NCI-H2171 (cell line): ENCODE measurements around the gene TEAD1.
A peak's percentile ranks its signal among the peaks of the same experiment; 100 is the strongest.

Experiments used
- DNase-seq: peaks from one replicate; lab custom pipeline; 2025; lab: John Stamatoyannopoulos, UW

Gene TEAD1

DNA sequence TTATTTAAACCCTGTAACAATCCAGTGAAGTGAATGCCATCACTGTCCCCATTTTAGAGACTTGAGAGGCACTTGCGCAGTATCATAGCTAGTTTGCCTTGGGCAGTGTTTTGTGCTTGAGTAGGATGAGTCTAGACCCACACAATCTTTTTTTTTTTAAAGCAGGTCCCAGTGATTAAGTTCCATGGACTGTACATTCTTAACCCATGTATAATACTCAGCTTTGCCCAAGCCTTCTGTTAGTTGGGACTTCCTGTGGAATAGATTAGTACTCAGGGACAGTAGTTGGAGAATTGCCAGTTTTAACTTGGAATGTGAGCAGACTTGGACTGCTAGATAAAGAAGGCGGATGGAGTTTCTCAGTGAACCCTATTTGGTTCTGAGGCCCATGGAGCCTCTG is 226.3 kb downstream of the TEAD1 start:
- no peak for DNase-seq

DNA sequence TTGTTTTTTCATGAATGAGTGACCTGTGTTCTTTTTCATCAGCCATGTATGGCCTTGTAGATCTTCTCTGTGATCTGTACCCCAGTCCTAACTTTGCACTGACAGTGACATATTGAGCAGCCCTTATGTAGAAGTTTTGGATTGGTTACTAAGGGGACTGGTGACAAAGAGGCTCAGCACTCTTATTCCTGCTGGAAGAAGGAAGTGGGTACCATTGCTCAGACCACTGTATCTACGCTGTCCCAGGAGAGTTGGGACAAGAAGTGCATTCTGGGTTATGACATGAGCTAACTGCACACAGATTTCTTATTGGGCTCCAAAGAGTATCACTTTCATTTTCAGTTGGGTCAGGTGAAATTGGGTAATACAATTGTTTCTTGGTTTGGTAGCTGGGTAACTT is 227.1 kb downstream of the TEAD1 start:
- no peak for DNase-seq

DNA sequence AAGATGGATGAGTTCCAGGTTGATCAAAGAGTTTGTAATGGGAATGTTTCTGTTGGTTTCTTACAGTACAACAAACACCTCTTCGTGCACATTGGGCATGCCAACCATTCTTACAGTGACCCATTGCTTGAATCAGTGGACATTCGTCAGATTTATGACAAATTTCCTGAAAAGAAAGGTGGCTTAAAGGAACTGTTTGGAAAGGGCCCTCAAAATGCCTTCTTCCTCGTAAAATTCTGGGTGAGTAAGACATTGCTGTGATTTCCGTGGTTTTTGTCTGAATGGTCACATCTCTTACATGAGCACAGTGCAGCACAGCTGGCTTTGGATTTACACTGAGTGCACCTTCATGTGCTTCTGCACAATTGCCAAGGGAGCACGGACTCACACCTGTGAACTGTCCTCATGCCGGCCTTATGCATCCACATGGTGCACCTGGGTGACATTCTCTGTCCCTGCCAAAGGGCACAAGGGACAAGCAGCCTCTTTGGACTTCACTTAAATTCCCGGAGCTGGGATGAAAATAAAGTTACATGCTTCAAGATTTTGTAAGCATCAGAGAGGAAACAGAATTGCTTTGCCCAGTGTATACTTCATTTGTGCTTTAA is 227.8 kb downstream of the TEAD1 start:
- no peak for DNase-seq

DNA sequence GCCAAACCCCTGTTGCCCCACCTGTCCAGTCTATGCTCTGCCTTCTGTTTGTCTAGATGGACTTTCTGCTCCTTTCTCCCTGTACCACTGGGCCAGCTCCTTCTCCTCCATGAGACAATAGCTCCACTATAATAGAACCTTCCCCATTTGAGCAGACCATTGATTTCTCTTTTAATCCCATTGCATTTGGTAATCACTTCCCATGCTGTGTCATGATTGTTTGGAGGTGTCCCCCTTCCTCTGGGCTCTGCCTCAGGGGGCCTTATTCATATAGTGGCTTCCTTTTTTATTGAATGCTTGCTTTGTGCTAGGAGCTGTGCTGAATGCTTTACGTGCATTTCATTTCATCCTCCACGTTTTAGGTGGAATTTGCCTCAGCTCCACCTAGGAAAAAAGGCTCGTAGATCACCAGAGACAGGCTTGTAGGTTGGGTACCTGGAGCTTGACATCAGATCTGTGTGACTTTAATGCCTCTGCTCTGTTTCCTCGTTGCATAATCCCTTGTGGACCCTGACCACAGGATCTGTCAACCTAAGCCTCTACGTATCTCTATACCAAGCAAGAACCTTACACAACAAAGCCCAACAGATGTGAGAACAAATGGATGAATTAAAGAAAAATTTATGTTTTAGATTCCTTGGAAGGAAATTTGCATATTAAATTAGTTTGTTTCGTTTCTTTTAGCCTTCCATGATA is 228.7 kb downstream of the TEAD1 start:
- no peak for DNase-seq

DNA sequence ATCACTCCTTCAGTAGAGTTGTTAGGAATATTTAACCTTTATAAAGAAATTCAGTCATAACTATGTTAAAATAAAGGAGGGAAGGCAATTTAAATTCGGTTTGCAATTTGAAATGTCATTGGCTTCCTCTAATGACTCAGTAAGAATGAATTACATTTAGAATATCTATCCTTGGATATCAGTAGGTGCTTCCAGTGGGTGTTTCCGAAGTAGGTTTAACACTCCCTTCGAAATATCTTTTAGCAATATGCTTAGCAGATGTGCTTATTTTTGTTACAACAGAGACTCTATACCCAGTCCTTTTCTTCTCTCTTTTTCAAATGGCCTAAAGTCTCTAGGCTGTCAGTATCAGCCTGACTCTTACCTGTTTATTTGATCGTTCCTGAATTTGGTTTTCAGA is 231.2 kb downstream of the TEAD1 start:
- DNase-seq = no peak

DNA sequence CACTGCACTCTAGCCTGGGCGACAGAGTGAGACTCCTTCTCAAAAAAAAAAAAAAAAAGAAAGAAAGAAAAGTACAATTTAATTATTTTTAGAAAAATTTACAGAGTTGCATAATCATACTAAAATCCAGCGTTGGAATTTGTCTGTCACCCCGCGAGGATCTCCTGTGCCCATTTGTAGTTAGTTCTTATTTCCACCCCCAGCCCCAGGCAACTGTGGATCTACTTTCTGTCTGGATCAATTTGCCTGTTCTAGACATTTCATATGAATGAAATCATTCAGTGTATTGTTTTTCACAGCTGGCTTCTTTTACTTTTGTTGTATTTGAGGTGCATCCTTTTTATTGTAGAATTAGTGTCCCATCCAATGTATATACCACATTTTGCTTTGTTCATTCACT is 232.3 kb downstream of the TEAD1 start:
- DNase-seq = no peak

DNA sequence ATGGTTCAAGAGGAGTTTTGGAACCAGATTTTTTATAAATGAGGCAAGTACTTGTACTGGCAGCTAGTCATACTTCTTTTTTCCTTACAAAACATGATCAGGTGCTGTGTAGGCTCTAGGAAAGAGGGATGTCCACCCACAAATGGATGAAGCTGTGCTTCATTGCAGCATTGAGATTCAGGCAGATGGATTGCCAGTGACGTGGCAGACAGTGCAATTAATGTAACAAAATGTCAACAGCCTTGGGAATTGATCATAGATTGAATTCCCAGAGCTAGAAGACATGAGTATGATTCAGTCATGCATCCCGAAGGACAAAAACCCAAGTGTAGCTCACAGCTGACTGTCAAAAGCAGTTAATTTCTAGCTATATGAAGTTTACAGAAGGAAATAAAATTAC is 235.7 kb downstream of the TEAD1 start:
- DNase-seq = no peak

DNA sequence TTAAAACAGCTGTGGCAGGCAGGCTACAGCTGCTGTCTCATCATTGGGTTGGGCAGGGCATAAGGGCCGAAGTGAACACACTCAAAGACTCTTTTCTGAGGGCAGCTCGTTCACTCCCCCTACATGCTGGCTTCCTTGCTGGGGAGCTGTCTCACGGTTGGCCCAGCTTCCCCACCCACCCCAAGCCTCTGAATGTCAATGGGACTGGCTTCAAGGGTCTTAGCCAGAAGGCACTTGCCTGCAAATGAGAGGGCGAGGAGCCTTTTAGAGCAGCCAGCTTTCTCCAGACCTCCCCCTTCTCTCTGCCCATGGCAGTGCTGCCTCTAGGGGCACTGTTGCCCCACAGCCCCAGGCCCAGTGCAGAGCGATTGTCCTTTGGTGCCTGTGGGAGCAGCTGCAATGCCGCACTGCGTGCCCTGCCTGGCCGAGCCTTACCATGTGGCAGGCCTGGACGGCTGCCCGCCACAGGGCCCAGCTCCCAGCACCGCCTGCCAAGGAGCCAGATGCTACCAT is 240.2 kb downstream of the TEAD1 start:
- peak; percentile 32 for DNase-seq

DNA sequence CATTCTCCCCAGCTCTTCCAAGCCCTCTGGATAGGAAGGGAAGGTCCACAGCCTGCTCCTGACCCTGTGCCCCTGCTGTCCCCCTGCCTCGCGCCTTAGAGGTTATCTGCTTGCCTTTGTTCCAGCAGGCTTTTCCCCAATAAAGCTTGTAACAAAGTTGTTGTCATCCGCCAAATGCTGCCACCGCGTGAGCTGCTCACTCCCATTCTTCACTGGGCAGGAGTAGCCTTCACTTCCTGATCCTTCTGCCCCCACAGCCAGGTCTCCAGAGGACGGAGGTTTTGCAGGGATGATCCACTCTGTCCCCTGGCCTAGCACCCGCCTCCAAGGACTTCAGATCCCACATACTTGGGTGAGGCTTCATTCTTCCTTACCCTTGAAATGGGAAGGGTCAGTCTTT is 240.9 kb downstream of the TEAD1 start:
- no peak for DNase-seq

DNA sequence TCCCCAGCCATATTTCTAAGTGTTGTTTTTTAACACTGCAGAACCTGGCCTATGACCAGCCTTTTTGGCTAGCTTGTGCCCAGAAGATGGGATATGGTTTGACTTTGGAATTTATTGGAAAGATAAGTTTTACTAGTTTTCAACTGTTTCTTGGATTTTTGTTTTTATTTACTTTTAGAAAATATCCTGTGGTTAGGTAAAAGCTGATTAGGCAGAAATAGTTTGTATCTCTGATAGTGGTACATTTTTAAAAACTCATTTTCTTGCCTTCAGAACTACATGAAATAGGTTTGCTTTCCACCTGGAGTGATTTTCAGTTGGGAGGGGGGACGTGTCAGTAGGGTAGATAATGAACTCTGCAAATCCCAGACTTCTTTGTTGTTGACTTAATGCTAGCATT is 243.6 kb downstream of the TEAD1 start:
- no peak for DNase-seq

DNA sequence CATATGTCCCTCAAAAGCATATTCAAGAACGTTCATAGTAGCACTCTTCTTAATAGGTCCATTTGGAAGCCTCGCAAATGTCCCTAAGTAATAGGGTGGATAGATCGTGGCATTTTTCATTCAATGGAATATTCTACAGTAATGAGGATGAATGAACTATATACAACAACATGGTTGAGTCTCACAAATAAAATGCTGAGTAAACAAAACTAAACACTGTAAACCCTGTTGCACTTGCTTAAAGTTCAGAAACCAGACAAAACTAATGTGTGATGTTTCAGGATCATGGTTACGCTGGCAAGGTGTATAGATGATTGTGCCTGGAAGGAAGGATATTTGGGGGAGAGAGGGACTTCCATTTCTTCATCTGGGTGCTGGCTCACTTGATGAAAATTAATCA is 244.4 kb downstream of the TEAD1 start:
- no peak for DNase-seq

DNA sequence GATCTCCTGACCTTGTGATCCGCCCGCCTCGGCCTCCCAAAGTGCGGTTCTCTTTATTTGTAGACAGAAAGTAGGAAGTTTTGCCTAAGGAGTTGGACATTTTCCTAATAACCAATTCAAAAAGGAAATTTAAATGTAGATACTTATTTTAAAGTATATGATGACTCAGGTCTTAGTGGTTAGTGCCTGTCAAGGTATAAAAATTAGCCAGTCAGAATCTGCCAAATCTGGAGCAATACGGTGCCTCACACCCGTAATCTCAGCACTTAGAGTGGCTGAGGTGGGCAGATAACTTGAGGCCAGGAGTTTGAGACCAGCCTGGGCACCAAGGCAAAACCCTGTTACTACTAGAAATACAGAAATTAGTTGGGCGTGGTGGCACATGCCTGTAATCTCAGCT is 248.2 kb downstream of the TEAD1 start:
- no peak for DNase-seq

DNA sequence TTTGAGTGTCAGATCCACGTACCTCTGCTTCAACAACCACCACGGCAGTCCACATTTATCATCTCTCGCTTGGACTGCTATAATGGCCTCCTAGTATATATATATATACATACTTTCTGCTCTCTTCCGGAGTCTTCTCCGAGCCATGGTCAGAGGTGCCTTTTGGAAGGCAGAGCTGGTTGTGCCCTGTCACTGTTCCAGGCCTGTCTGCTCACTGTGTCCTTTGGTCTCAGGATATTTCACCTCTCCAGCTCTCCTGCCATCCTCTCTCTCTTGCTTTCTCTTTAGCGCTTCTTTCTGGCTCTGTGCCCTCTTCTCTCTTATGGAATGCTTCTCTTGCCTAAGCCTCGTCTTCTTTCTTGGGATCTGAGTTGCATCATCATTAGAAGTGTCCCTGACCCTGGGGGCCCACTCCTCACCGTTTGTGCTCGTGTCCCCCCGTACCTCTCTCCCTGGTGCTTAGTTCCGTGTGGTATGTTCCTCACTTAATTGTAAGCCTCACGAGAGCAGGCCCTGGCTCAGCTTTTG is 248.8 kb downstream of the TEAD1 start:
- no peak for DNase-seq

DNA sequence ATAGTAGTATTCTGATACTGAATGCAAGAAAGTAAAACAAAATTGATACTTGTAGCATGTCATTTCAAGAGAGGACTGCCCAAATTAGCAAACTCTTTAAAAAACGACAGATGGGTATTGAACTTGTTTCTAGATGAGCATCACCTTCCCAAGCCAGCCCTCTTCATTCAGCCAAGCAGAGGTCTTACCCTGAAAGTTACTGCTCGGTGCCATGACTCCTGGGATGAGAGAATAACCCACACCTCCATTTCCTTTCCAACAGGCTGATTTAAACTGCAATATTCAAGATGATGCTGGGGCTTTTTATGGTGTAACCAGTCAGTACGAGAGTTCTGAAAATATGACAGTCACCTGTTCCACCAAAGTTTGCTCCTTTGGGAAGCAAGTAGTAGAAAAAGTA is 250.4 kb downstream of the TEAD1 start:
- no peak for DNase-seq

DNA sequence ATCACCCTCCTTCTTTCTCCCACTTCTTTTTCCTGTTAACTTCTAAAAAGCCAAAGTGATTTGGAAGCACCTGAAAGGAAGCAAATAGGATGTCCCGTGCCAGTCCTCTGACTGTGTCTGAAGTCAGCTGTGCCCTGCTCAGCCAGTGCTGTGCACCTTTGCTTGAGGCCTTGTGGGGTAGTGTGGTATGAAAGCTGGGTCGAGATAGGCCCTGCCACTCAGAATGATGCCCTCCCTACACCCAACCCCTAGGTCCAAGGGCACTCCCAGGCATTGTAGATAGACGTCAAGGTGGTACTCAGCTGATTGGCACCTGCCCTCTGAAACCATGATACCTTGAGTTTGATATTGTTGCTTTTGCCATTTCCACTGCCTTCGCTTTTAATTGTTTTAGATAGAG is 251.3 kb downstream of the TEAD1 start:
- no peak for DNase-seq

DNA sequence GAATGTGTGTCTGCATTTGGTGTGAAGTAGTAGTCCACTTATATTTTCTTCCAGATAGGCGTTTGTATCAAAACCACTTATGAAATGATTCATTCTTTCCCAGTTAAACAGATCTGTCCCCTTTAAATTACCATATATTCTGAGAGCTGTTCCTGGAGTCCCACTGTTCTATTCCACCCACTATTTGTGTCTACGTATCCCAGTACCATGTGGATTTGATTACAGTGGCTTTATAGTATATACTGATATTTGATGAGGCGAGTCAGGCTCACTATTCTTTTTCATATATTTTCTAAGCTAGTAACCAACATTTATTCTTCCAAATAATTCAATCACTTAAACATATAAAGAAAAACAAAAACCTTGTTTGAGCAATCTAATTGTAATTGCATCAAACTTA is 253.0 kb downstream of the TEAD1 start:
- no peak for DNase-seq

DNA sequence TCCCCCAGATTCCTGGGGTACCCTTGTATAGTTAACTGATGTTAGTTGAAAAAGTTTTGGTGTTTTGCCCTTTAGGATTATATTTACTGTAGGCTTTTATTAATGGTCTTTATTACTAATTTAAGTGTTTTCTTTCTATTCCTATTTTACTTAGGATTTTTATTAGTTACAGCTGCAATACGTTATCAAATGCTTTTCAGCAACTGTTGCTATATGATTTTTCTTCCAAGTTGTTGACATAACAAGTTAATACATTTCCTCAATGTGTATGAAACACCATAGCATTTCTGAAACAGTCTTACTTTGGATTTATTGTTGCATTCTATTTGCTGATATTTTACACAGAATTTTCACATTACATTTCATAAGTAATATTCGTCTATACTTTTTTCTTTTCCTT is 253.7 kb downstream of the TEAD1 start:
- no peak for DNase-seq

DNA sequence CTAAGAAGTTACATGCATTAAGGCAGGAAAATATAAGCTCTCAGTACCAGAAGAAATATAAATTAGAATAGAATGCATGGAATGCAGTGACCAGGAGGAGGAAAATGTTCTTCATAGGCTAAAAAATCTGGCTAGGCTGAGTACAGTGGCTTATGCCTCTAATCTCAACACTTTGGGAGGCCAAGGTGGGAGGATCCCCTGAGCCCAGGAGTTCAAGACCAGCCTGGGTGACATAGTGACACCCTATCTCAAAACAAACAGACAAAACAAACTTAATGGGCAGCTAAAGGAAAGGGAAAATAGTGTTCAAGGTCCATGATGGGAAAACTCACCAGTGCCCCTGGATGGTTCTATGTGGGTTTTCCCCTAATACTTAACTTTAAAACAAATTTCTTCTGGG is 256.6 kb downstream of the TEAD1 start:
- DNase-seq = no peak

DNA sequence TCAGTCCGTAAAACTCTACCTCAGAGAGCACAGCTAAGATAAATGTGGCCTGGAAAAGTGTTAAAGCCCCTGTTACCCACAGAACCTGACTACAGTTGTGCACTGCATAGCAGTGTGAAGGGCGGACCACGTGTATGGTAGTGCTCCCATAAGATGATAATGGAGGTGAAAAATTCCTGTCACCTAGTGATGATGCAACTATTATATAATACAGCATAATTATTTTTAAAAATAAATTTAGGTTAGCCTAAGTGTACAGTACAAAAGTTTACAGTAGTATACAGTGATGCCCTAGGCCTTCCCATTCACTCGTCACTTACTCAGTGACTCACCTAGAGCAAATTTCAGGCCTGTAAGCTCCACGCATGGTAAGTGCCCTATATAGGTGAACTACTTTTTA is 258.3 kb downstream of the TEAD1 start:
- DNase-seq = no peak

DNA sequence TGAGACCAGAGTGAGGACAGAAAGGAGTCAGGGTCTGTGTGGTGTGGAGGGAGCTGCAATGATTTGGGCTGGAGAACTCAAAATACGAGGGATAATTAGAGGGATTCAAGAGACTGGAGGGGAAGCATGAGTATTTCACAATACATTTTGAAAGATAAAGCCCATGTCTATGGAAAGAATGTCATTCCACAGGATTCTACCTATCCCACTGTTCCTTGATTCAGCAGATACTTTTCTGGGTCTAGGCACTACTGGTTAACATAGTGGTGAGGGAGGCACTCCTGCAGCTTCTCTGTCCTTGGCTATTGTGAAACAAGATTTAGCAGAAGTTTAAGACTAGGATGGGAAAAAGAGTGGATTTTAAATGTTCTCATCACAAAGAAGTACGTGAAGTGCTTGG is 262.0 kb downstream of the TEAD1 start:
- DNase-seq = no peak

DNA sequence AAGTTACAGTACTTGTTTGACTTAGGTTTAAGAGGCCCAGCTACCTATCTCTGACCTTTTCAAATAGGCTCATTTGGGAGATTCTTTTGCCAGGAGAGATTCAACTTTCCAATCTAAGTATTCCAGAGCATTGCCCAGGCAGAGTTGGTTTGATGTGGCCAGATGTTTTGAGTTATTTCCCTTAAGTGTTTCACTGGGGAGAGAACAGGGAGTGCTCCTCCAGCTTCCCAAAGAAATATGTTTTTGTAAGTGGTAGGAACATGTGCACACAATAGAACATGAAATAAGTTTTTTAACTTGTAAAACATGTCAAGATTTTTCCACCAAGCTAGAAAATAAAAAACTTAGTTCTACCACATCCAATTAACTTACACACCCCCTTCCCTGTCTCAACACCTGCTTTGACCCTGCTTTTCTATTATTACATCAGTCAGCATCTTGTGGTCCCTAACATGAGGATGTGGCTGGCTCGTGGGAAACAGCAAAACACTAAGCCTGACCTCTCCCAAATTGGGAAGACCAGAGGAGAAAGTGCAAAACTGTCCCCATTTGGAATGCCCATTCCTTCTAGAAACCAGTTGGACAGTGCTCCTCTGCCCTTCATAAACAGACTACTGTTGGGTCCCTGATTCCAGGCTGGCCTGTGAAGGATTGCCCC is 264.5 kb downstream of the TEAD1 start:
- no peak for DNase-seq

DNA sequence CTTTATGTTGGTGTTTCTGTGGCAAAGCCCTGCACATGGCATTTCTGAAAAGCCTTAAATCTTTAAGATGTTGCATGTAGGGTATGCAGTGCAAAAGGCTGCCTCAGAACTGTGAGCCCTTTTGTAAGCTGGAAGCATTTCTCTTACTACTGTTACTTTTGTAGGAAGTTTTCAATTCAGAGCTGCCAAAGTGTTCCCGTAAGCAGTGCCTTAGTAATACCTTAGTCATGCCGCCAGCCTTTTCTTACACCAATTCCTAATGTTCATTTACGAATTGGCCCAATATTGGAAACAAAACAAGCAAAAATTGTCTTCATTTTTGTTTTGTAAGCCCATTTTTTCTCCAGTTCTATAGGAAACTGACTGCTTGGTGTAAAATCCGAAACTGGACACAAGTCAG is 267.4 kb downstream of the TEAD1 start:
- no peak for DNase-seq

DNA sequence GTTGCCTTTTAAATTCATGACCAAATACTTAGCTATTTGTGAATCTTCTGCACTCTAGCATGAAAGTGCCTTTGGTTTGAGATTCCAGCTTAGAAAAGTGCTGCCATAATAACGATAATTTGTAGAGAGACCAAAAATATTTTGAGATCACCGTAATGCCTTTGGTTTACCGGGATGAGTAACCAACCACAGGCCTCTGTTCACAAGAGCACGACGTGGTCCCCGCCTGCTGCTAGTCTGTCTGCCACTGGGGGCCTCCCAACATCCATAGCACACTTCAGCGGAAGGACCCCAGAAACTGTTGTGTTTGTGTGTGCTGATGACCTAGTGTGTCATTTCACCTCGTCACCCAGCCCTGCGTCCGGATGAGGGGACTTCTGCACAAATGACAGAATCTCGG is 267.9 kb downstream of the TEAD1 start:
- no peak for DNase-seq
